ENCODE data around the gene NOP58. TPM values are rescaled to one million over a fixed set of nuclear protein-coding genes. Genes with fewer than 3 reads are reported as not detected.
"Not testable (repeated sequence)": the region's sequence is repeated elsewhere in the genome, so short reads cannot be mapped to it uniquely, and the experiment has no call there.

NOP58 gene
- total RNA-seq, 1 donor from 2014 or later, result 49.6 TPM

- no peaks in the 10 kb centered on the region for H3K36me3 Mint-ChIP-seq (ENCODE audit: unreplicated experiment)
- TF ChIP-seq CTCF (IDR thresholded peaks at IDR 0.05; ENCODE audit: partially characterized antibody, unreplicated experiment), result no peak
- no peak overlapping the region for H3K4me3 Mint-ChIP-seq (ENCODE audit: unreplicated experiment)
Measured at GRCh38 chr2:202307690-202308089, 42.1 kb downstream of the NOP58 start.

GRCh38 chr2:202311823-202312388, 46.3 kb downstream of the NOP58 start:
- H3K9me3 Mint-ChIP-seq (ENCODE audit: unreplicated experiment), result no peaks in the 10 kb centered on the region
- no peak overlapping the region for H3K27ac Mint-ChIP-seq (ENCODE audit: unreplicated experiment)
- no peaks in the 10 kb centered on the region for H3K4me1 Mint-ChIP-seq (ENCODE audit: low read depth, unreplicated experiment)
- H3K4me3 Mint-ChIP-seq (ENCODE audit: unreplicated experiment), result no peak overlapping the region
- no peaks in the 10 kb centered on the region for H3K27me3 Mint-ChIP-seq (ENCODE audit: unreplicated experiment)
- no peak for DNase-seq
- TF ChIP-seq CTCF (IDR thresholded peaks at IDR 0.05; ENCODE audit: partially characterized antibody, unreplicated experiment), result no peak
- H3K36me3 Mint-ChIP-seq (ENCODE audit: unreplicated experiment), result no peaks in the 10 kb centered on the region

More at GRCh38 chr2:202307690-202308089, 42.1 kb downstream of the NOP58 start:
- H3K9me3 Mint-ChIP-seq (ENCODE audit: unreplicated experiment), result no peaks in the 10 kb centered on the region
- no peak for DNase-seq
- no peaks in the 10 kb centered on the region for H3K27me3 Mint-ChIP-seq (ENCODE audit: unreplicated experiment)
- no peak overlapping the region for H3K27ac Mint-ChIP-seq (ENCODE audit: unreplicated experiment)
- no peaks in the 10 kb centered on the region for H3K4me1 Mint-ChIP-seq (ENCODE audit: low read depth, unreplicated experiment)

- no peak for TF ChIP-seq CTCF (IDR thresholded peaks at IDR 0.05; ENCODE audit: partially characterized antibody, unreplicated experiment)
- Mint-ChIP-seq H3K4me1 (ENCODE audit: low read depth, unreplicated experiment) (no peaks in the 10 kb centered on the region), H3K36me3 (ENCODE audit: unreplicated experiment) (no peaks in the 10 kb centered on the region), H3K4me3 (ENCODE audit: unreplicated experiment) (no peak overlapping the region), H3K27me3 (ENCODE audit: unreplicated experiment) (no peaks in the 10 kb centered on the region), H3K27ac (ENCODE audit: unreplicated experiment) (no peak overlapping the region), H3K9me3 (ENCODE audit: unreplicated experiment) (no peaks in the 10 kb centered on the region)
- no peak for DNase-seq
Measured at GRCh38 chr2:202314116-202314515, 48.6 kb downstream of the NOP58 start.

GRCh38 chr2:202317080-202317857, 51.7 kb downstream of the NOP58 start:
- H3K27ac Mint-ChIP-seq (ENCODE audit: unreplicated experiment), result no peak overlapping the region

GRCh38 chr2:202320362-202320761, 54.8 kb downstream of the NOP58 start:
- not testable (repeated sequence) for H3K27ac Mint-ChIP-seq (ENCODE audit: unreplicated experiment); H3K27me3 Mint-ChIP-seq (ENCODE audit: unreplicated experiment); H3K36me3 Mint-ChIP-seq (ENCODE audit: unreplicated experiment); H3K4me3 Mint-ChIP-seq (ENCODE audit: unreplicated experiment); H3K9me3 Mint-ChIP-seq (ENCODE audit: unreplicated experiment); DNase-seq; H3K4me1 Mint-ChIP-seq (ENCODE audit: low read depth, unreplicated experiment)

More at GRCh38 chr2:202317080-202317857, 51.7 kb downstream of the NOP58 start:
- Mint-ChIP-seq H3K27me3 (ENCODE audit: unreplicated experiment) (no peaks in the 10 kb centered on the region), H3K36me3 (ENCODE audit: unreplicated experiment) (no peaks in the 10 kb centered on the region), H3K9me3 (ENCODE audit: unreplicated experiment) (no peaks in the 10 kb centered on the region), H3K4me1 (ENCODE audit: low read depth, unreplicated experiment) (no peaks in the 10 kb centered on the region), H3K4me3 (ENCODE audit: unreplicated experiment) (no peak overlapping the region)
- no peak for TF ChIP-seq CTCF (IDR thresholded peaks at IDR 0.05; ENCODE audit: partially characterized antibody, unreplicated experiment)
- no peak for DNase-seq

Measured in glutamatergic neuron (in vitro differentiated cells).